ENCODE measurements around the gene GSG1.

The GSG1 gene

GRCh38 chr12:13141686-13142085, 38.2 kb upstream of the GSG1 start:
- TF ChIP-seq CTCF (IDR thresholded peaks at IDR 0.05; ENCODE audit: insufficient read depth, low read length, poor library complexity, severe bottlenecking) = no peak
- no peak overlapping the region for H3K4me3 ChIP-seq (replicated peaks; ENCODE audit: low read depth, low read length)
- H3K36me3 ChIP-seq (ENCODE audit: control insufficient read depth, insufficient read depth, low read length) = no peaks in the 10 kb centered on the region
- H3K27me3 ChIP-seq (replicated peaks; ENCODE audit: control insufficient read depth, insufficient read depth, low read length) = peaks cover 1% of the 10 kb centered on the region; the same call in 1 of the 2 replicates
- no peak for DNase-seq (ENCODE audit: extremely low read depth, insufficient read length)

GRCh38 chr12:13135371-13136178, 32.1 kb upstream of the GSG1 start:
- TF ChIP-seq CTCF (IDR thresholded peaks at IDR 0.05; ENCODE audit: insufficient read depth, low read length, poor library complexity, severe bottlenecking) = no peak
- Histone ChIP-seq H3K4me3 (replicated peaks; ENCODE audit: low read depth, low read length) (no peak overlapping the region), H3K36me3 (ENCODE audit: control insufficient read depth, insufficient read depth, low read length) (no peaks in the 10 kb centered on the region), H3K27me3 (replicated peaks; ENCODE audit: control insufficient read depth, insufficient read depth, low read length) (no peaks in the 10 kb centered on the region; the same call in 1 of the 2 replicates)
- no peak for DNase-seq (ENCODE audit: extremely low read depth, insufficient read length)

- H3K4me3 ChIP-seq (replicated peaks; ENCODE audit: low read depth, low read length) = no peak overlapping the region
- no peak for DNase-seq (ENCODE audit: extremely low read depth, insufficient read length)
- no peaks in the 10 kb centered on the region for H3K36me3 ChIP-seq (ENCODE audit: control insufficient read depth, insufficient read depth, low read length)
- no peaks in the 10 kb centered on the region; the same call in 1 of the 2 replicates for H3K27me3 ChIP-seq (replicated peaks; ENCODE audit: control insufficient read depth, insufficient read depth, low read length)
- TF ChIP-seq CTCF (IDR thresholded peaks at IDR 0.05; ENCODE audit: insufficient read depth, low read length, poor library complexity, severe bottlenecking) = no peak
Measured at GRCh38 chr12:13133886-13134285, 30.4 kb upstream of the GSG1 start.

- H3K36me3 ChIP-seq (ENCODE audit: control insufficient read depth, insufficient read depth, low read length) = no peaks in the 10 kb centered on the region
- TF ChIP-seq CTCF (IDR thresholded peaks at IDR 0.05; ENCODE audit: insufficient read depth, low read length, poor library complexity, severe bottlenecking) = no peak
- H3K27me3 ChIP-seq (replicated peaks; ENCODE audit: control insufficient read depth, insufficient read depth, low read length) = no peaks in the 10 kb centered on the region
- DNase-seq (ENCODE audit: extremely low read depth, insufficient read length) = no peak
- no peak overlapping the region for H3K4me3 ChIP-seq (replicated peaks; ENCODE audit: low read depth, low read length)
Measured at GRCh38 chr12:13130981-13131380, 27.5 kb upstream of the GSG1 start.

- H3K36me3 ChIP-seq (ENCODE audit: control insufficient read depth, insufficient read depth, low read length) = no peaks in the 10 kb centered on the region
- H3K27me3 ChIP-seq (replicated peaks; ENCODE audit: control insufficient read depth, insufficient read depth, low read length) = no peaks in the 10 kb centered on the region; the same call in 1 of the 2 replicates
- TF ChIP-seq CTCF (IDR thresholded peaks at IDR 0.05; ENCODE audit: insufficient read depth, low read length, poor library complexity, severe bottlenecking) = no peak
- no peak overlapping the region for H3K4me3 ChIP-seq (replicated peaks; ENCODE audit: low read depth, low read length)
- DNase-seq (ENCODE audit: extremely low read depth, insufficient read length) = no peak
Measured at GRCh38 chr12:13128291-13128965, 25.0 kb upstream of the GSG1 start.

Measured in GM06990 (cell line).